GM12878 (cell line): ENCODE data around the gene INSC. TPM values are rescaled to one million over a fixed set of nuclear protein-coding genes. Genes with fewer than 3 reads are reported as not detected.

Source experiments
- ATAC-seq: fragments of 200-7000 bp; cut with Tn5 transposase; 3 replicates; pipeline ENCODE4 v1.9.1; 2020; ENCODE audit warnings: mild to moderate bottlenecking, moderate library complexity
- BruUV-seq: library from RNA; stranded (reverse); fragments of 400-500 nt; replicated peaks from 2 replicates; lab custom pipeline; 2021; lab: Mats Ljungman, UMichigan
- CTCF ChIA-PET: fragments of 300-600 bp; sonication (Branson Sonifier 250); formaldehyde crosslinking; extraction: SDS; loops from one replicate; lab custom pipeline; 2021; ENCODE audit warnings: inconsistent platforms; lab: Yijun Ruan, JAX
- POLR2A ChIA-PET: fragments of 350-600 bp; formaldehyde crosslinking; extraction: SDS; loops from one replicate; lab custom pipeline; 2021; ENCODE audit warnings: inconsistent platforms; lab: Charles Lee
- RAD21 ChIA-PET: fragments of 300-600 bp; sonication (Branson Sonifier 250); formaldehyde crosslinking; loops from one replicate; lab custom pipeline; 2023; ENCODE audit warnings: antibody characterized with exemption; ENCODE audit not compliant: unreplicated experiment; lab: Charles Lee
- SMC1A ChIA-PET: fragments of 300-600 bp; sonication (Branson Sonifier 250); formaldehyde crosslinking; loops from one replicate; lab custom pipeline; 2023; ENCODE audit not compliant: unreplicated experiment, uncharacterized antibody; lab: Charles Lee
- DNase-seq: peaks from one replicate; pipeline ENCODE4 v3.0.0-alpha.2; 2011; ENCODE audit warnings: low read depth, low spot score
- FAIRE-seq: peaks from 3 replicates; lab custom pipeline; 2011; peaks lifted over from hg19 to GRCh38; lab: Jason Lieb, UNC
- H2AFZ ChIP-seq: 2 replicates; pipeline ENCODE4 v1.6.0; 2011; ENCODE audit warnings: low read depth, low read length, control low read depth; ENCODE audit not compliant: control insufficient read depth
- H3K27ac ChIP-seq: 2 replicates; pipeline ENCODE4 v1.5.1; 2011; ENCODE audit warnings: control low read depth; ENCODE audit not compliant: control insufficient read depth, insufficient read depth
- H3K27me3 ChIP-seq, 2 experiments: replicated peaks in 1 of 2; 2 replicates each; pipeline versions ENCODE4 v1.6.0 to v1.6.1; 2011; ENCODE audit warnings: low read length in 1 of 2; ENCODE audit not compliant: control insufficient read depth in 2 of 2, insufficient read depth in 2 of 2
- H3K36me3 ChIP-seq, 2 experiments: 2 replicates each; pipeline ENCODE4 v1.5.1; 2011; ENCODE audit warnings: low read length in 1 of 2; ENCODE audit not compliant: control insufficient read depth in 2 of 2, insufficient read depth in 2 of 2
- H3K4me1 ChIP-seq: 2 replicates; pipeline ENCODE4 v1.6.1; 2011; ENCODE audit warnings: mild to moderate bottlenecking, low read length, moderate library complexity, mixed read lengths; ENCODE audit not compliant: control insufficient read depth, insufficient read depth
- H3K4me2 ChIP-seq: 2 replicates; pipeline ENCODE4 v1.6.0; 2011; ENCODE audit warnings: control low read depth; ENCODE audit not compliant: control insufficient read depth, insufficient read depth
- H3K4me3 ChIP-seq: fragments of 200-600 bp; sonication (generic); 2 replicates; pipeline ENCODE4 v1.5.1; 2016
- H3K79me2 ChIP-seq: 2 replicates; pipeline ENCODE4 v1.6.0; 2011; ENCODE audit warnings: low read length; ENCODE audit not compliant: control insufficient read depth, insufficient read depth
- H3K9ac ChIP-seq: 2 replicates; pipeline ENCODE4 v1.8.0; 2011; ENCODE audit warnings: low read length, control low read depth, mixed read lengths; ENCODE audit not compliant: control insufficient read depth, insufficient read depth
- H3K9me3 ChIP-seq: replicated peaks from 3 replicates; pipeline ENCODE4 v1.5.1; 2011; ENCODE audit warnings: mild to moderate bottlenecking, low read length; ENCODE audit not compliant: control insufficient read depth, insufficient read depth
- H4K20me1 ChIP-seq: 2 replicates; pipeline ENCODE4 v1.6.0; 2011; ENCODE audit not compliant: control insufficient read depth, insufficient read depth
- EED ChIP-seq: sonication (generic); IDR thresholded peaks from 2 replicates; pipeline ENCODE4 v1.6.1; 2016; ENCODE audit warnings: antibody characterized with exemption, low read depth
- ESRRA ChIP-seq: IDR thresholded peaks from 2 replicates; pipeline ENCODE4 v1.6.1; 2012; ENCODE audit warnings: mild to moderate bottlenecking, low read length, improper control_type of control experiment
- EZH2 ChIP-seq: IDR thresholded peaks from 2 replicates; pipeline ENCODE4 v1.6.1; 2012; ENCODE audit warnings: low read depth, mild to moderate bottlenecking, control low read depth, inconsistent platforms, low read length, borderline replicate concordance; ENCODE audit not compliant: control insufficient read depth
- POLR2AphosphoS2 ChIP-seq: IDR thresholded peaks from 2 replicates; pipeline ENCODE4 v1.6.1; 2011; ENCODE audit warnings: low read depth, mild to moderate bottlenecking, low read length, improper control_type of control experiment, moderate library complexity
- ZNF622 ChIP-seq: fragments of 450-650 bp; IDR thresholded peaks from 2 replicates; pipeline ENCODE4 v1.6.1; 2017; ENCODE audit warnings: mild to moderate bottlenecking, inconsistent platforms
- WGBS: methylation state at CpG from one replicate; pipeline ENCODE4 v1.1.6; 2016; ENCODE audit warnings: low lambda C conversion rate; ENCODE audit not compliant: insufficient replicate concordance, insufficient coverage; ENCODE audit errors: missing lambda C conversion rate; 5-methylcytosine and 5-hydroxymethylcytosine counted together
- in situ Hi-C: fragments of 300-500 bp; cut with MboI; formaldehyde crosslinking; loops from 9 replicates; pipeline ENCODE4 v1.14.3; 2018; ENCODE audit warnings: mixed read lengths
- intact Hi-C: fragments of 100-400 bp; cut with micrococcal nuclease; formaldehyde crosslinking; loops from one replicate; pipeline ENCODE4 v1.14.2; 2022; ENCODE audit not compliant: unreplicated experiment
- polyA plus RNA-seq, 11 experiments: library from polyadenylated mRNA; depleted of rRNA in 4 of 11; unstranded in 6 of 11; stranded (reverse) in 5 of 11; fragments of >200 nt; fragmentation: Nextera tagmentation in 4 of 11; fragmentation: Illumina TruSeq in 1 of 11; extraction: Ambion mirVana in 4 of 11; extraction: Trizol in 1 of 11; gene quantifications; 1 replicate in 1 of 11; 2 replicates in 10 of 11; pipeline versions ENCODE4 v1.2.1 to v1.2.3, GENCODE V29; 2011 to 2016; ENCODE audit warnings: inconsistent platforms in 2 of 11, missing spikeins in 2 of 11, low read depth in 1 of 11
- total RNA-seq, 4 experiments: library from RNA; depleted of rRNA in 3 of 4; stranded (reverse); fragments of >200 nt in 3 of 4; fragmentation: Illumina TruSeq in 1 of 4; extraction: Trizol in 1 of 4; gene quantifications; 2 replicates each; pipeline versions ENCODE4 v1.2.1 to v1.2.3, GENCODE V29; 2013 to 2021
- TF ChIP-seq, protein P1 (sequence below): IDR thresholded peaks from 2 replicates; pipeline ENCODE4 v1.6.1; 2012; ENCODE audit warnings: improper control_type of control experiment, low read depth, low read length; ENCODE audit not compliant: insufficient replicate concordance
- TF ChIP-seq, protein P2 (sequence below): fragments of 450-650 bp; IDR thresholded peaks from 2 replicates; pipeline ENCODE4 v1.6.1; 2014; ENCODE audit warnings: mild to moderate bottlenecking
- TF ChIP-seq, protein P3 (sequence below): fragments of 450-650 bp; IDR thresholded peaks from 2 replicates; pipeline ENCODE4 v1.6.1; 2017; ENCODE audit warnings: mild to moderate bottlenecking, moderate library complexity
- TF ChIP-seq, protein P4 (sequence below): fragments of 450-650 bp; formaldehyde crosslinking; IDR thresholded peaks from 2 replicates; pipeline ENCODE4 v1.4.0; 2020; ENCODE audit warnings: mild to moderate bottlenecking, moderate library complexity

The INSC gene
- total and polyA plus RNA-seq, 10 of the 15 experiments (the other 5 are each of a cell fraction or from before 2014, with no cell fraction given) = 0.13 to 0.33 TPM; not detected in 8

DNA sequence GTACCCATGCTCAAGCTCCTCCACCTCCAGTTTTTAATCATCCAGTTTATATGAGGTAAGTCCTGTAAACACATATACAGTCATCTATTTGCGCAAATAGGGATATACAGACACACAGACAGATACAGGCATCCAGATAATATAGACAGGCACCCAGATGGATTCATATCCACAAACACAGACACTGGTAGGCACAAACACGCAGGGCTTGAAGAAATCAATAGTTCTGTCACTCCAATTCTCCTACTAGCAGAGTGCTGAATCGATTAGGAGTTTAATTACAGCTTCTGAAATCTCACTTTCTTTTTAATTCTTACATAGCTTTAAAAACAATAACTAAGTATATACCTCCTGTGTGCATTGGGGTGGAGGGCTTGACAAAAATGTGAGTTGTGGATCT is 56.0 kb downstream of the INSC start:
- ChIA-PET POLR2A (no interaction called here), CTCF (no interaction called here), RAD21 (no interaction called here), SMC1A (no interaction called here)
- H3K27me3 ChIP-seq = no peaks in the 10 kb centered on the region; a peak in 1 of 4 replicates
- intact Hi-C loops (no loop called here), in situ Hi-C loops (no loop called here)
- no TSS peak for BruUV-seq
- H3K36me3 ChIP-seq = no peaks in the 10 kb centered on the region
- H3K4me1 ChIP-seq = no peaks in the 10 kb centered on the region
- H3K9me3 ChIP-seq = no peaks in the 10 kb centered on the region
- DNase-seq (no peak), FAIRE-seq (no peak), ATAC-seq (no peak)
- H3K27ac ChIP-seq = no peak overlapping the region
- no peak overlapping the region for H2AFZ ChIP-seq
- no peaks in the 10 kb centered on the region for H3K79me2 ChIP-seq
- 25% methylated on average over 3 of the region's 3 CpGs for WGBS
- H3K9ac ChIP-seq = no peak overlapping the region
- H3K4me3 ChIP-seq = no peak overlapping the region
- no peak overlapping the region for H3K4me2 ChIP-seq
- no peaks in the 10 kb centered on the region for H4K20me1 ChIP-seq
- no peak for TF ChIP-seq EZH2
- no peak for TF ChIP-seq ZNF622
- TF ChIP-seq, protein P1, sequence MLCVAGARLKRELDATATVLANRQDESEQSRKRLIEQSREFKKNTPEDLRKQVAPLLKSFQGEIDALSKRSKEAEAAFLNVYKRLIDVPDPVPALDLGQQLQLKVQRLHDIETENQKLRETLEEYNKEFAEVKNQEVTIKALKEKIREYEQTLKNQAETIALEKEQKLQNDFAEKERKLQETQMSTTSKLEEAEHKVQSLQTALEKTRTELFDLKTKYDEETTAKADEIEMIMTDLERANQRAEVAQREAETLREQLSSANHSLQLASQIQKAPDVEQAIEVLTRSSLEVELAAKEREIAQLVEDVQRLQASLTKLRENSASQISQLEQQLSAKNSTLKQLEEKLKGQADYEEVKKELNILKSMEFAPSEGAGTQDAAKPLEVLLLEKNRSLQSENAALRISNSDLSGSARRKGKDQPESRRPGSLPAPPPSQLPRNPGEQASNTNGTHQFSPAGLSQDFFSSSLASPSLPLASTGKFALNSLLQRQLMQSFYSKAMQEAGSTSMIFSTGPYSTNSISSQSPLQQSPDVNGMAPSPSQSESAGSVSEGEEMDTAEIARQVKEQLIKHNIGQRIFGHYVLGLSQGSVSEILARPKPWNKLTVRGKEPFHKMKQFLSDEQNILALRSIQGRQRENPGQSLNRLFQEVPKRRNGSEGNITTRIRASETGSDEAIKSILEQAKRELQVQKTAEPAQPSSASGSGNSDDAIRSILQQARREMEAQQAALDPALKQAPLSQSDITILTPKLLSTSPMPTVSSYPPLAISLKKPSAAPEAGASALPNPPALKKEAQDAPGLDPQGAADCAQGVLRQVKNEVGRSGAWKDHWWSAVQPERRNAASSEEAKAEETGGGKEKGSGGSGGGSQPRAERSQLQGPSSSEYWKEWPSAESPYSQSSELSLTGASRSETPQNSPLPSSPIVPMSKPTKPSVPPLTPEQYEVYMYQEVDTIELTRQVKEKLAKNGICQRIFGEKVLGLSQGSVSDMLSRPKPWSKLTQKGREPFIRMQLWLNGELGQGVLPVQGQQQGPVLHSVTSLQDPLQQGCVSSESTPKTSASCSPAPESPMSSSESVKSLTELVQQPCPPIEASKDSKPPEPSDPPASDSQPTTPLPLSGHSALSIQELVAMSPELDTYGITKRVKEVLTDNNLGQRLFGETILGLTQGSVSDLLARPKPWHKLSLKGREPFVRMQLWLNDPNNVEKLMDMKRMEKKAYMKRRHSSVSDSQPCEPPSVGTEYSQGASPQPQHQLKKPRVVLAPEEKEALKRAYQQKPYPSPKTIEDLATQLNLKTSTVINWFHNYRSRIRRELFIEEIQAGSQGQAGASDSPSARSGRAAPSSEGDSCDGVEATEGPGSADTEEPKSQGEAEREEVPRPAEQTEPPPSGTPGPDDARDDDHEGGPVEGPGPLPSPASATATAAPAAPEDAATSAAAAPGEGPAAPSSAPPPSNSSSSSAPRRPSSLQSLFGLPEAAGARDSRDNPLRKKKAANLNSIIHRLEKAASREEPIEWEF = no peak
- no peak for TF ChIP-seq EED
- TF ChIP-seq, protein P2, sequence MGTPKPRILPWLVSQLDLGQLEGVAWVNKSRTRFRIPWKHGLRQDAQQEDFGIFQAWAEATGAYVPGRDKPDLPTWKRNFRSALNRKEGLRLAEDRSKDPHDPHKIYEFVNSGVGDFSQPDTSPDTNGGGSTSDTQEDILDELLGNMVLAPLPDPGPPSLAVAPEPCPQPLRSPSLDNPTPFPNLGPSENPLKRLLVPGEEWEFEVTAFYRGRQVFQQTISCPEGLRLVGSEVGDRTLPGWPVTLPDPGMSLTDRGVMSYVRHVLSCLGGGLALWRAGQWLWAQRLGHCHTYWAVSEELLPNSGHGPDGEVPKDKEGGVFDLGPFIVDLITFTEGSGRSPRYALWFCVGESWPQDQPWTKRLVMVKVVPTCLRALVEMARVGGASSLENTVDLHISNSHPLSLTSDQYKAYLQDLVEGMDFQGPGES = no peak
- no peak for TF ChIP-seq ESRRA
- TF ChIP-seq POLR2AphosphoS2 = no peak
- TF ChIP-seq, protein P3, sequence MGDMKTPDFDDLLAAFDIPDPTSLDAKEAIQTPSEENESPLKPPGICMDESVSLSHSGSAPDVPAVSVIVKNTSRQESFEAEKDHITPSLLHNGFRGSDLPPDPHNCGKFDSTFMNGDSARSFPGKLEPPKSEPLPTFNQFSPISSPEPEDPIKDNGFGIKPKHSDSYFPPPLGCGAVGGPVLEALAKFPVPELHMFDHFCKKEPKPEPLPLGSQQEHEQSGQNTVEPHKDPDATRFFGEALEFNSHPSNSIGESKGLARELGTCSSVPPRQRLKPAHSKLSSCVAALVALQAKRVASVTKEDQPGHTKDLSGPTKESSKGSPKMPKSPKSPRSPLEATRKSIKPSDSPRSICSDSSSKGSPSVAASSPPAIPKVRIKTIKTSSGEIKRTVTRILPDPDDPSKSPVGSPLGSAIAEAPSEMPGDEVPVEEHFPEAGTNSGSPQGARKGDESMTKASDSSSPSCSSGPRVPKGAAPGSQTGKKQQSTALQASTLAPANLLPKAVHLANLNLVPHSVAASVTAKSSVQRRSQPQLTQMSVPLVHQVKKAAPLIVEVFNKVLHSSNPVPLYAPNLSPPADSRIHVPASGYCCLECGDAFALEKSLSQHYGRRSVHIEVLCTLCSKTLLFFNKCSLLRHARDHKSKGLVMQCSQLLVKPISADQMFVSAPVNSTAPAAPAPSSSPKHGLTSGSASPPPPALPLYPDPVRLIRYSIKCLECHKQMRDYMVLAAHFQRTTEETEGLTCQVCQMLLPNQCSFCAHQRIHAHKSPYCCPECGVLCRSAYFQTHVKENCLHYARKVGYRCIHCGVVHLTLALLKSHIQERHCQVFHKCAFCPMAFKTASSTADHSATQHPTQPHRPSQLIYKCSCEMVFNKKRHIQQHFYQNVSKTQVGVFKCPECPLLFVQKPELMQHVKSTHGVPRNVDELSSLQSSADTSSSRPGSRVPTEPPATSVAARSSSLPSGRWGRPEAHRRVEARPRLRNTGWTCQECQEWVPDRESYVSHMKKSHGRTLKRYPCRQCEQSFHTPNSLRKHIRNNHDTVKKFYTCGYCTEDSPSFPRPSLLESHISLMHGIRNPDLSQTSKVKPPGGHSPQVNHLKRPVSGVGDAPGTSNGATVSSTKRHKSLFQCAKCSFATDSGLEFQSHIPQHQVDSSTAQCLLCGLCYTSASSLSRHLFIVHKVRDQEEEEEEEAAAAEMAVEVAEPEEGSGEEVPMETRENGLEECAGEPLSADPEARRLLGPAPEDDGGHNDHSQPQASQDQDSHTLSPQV = no peak
- TF ChIP-seq, protein P4, sequence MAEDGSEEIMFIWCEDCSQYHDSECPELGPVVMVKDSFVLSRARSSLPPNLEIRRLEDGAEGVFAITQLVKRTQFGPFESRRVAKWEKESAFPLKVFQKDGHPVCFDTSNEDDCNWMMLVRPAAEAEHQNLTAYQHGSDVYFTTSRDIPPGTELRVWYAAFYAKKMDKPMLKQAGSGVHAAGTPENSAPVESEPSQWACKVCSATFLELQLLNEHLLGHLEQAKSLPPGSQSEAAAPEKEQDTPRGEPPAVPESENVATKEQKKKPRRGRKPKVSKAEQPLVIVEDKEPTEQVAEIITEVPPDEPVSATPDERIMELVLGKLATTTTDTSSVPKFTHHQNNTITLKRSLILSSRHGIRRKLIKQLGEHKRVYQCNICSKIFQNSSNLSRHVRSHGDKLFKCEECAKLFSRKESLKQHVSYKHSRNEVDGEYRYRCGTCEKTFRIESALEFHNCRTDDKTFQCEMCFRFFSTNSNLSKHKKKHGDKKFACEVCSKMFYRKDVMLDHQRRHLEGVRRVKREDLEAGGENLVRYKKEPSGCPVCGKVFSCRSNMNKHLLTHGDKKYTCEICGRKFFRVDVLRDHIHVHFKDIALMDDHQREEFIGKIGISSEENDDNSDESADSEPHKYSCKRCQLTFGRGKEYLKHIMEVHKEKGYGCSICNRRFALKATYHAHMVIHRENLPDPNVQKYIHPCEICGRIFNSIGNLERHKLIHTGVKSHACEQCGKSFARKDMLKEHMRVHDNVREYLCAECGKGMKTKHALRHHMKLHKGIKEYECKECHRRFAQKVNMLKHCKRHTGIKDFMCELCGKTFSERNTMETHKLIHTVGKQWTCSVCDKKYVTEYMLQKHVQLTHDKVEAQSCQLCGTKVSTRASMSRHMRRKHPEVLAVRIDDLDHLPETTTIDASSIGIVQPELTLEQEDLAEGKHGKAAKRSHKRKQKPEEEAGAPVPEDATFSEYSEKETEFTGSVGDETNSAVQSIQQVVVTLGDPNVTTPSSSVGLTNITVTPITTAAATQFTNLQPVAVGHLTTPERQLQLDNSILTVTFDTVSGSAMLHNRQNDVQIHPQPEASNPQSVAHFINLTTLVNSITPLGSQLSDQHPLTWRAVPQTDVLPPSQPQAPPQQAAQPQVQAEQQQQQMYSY (CRISPR knock-in tag) = no peak
